ENCODE data around the gene TMSB15C. TPM values are rescaled to one million over a fixed set of nuclear protein-coding genes. Genes with fewer than 3 reads are reported as not detected.

Gene TMSB15C
- total RNA-seq, 1 experiment from 2014 or later: not detected

- H3K9me2 ChIP-seq (ENCODE audit: insufficient read depth): no peaks in the 10 kb centered on the region
- H3K9me3 ChIP-seq (ENCODE audit: control insufficient read depth in 1 of 2, insufficient read depth in 1 of 2, low read depth in 1 of 2, low read length in 2 of 2): no peaks in the 10 kb centered on the region
- H4K20me1 ChIP-seq (ENCODE audit: insufficient read depth): no peaks in the 10 kb centered on the region
- intact Hi-C loops (cut with micrococcal nuclease): loop anchor here (1.0 kb wide), 1 partner anchor 37 kb away; no protein-coding TSS in a partner anchor
- ATAC-seq (no peak), DNase-seq (ENCODE audit: low read depth, low spot score) (no peak)
- H3K4me1 ChIP-seq (ENCODE audit: control insufficient read depth in 1 of 2, insufficient read depth in 2 of 2, low read length in 2 of 2): no peaks in the 10 kb centered on the region
- no peak overlapping the region for H3K4me3 ChIP-seq (replicated peaks in 1 of 2; ENCODE audit: low read depth in 1 of 2, low read length in 2 of 2)
- ChIA-PET POLR2A (no interaction called here), RAD21 (ENCODE audit: low non-redundant PET in 1 of 2, low total read pairs in 2 of 2, uncharacterized antibody in 2 of 2, unreplicated experiment in 2 of 2) (no interaction called here), CTCF (interaction anchor here (1.4 kb wide), 1 partner anchor 172 kb away, joined by 3 read pairs; no protein-coding TSS in a partner anchor)
- H3K27ac ChIP-seq (ENCODE audit: low read depth, low read length): no peak overlapping the region
- H2AFZ ChIP-seq (ENCODE audit: low read depth, low read length, poor library complexity, severe bottlenecking): no peak overlapping the region
- no peaks in the 10 kb centered on the region for H3K36me3 ChIP-seq (ENCODE audit: control insufficient read depth in 1 of 2, insufficient read depth in 2 of 2, low read length in 2 of 2)
- H3K27me3 ChIP-seq (ENCODE audit: insufficient read depth, low read length): peaks cover 11% of the 10 kb centered on the region; the same call in 1 of the 2 replicates
- no peak overlapping the region for H3K9ac ChIP-seq (ENCODE audit: low read length)
- no peak for TF ChIP-seq ZFX (IDR thresholded peaks at IDR 0.05)
- no peak for TF ChIP-seq MAX (IDR thresholded peaks at IDR 0.05)
- no TSS peak for BruUV-seq (replicated peaks)
- no peak overlapping the region for H3K4me2 ChIP-seq (ENCODE audit: low read length)
- H3K79me2 ChIP-seq (ENCODE audit: insufficient read depth, low read length): no peaks in the 10 kb centered on the region
Measured at GRCh38 chrX:104098919-104099318, 22.9 kb upstream of the TMSB15C start.

- ChIA-PET RAD21 (ENCODE audit: low non-redundant PET in 1 of 2, low total read pairs in 2 of 2, uncharacterized antibody in 2 of 2, unreplicated experiment in 2 of 2) (no interaction called here), CTCF (no interaction called here), POLR2A (no interaction called here)
- Histone ChIP-seq H3K79me2 (ENCODE audit: insufficient read depth, low read length) (no peaks in the 10 kb centered on the region), H3K4me2 (ENCODE audit: low read length) (no peak overlapping the region), H2AFZ (ENCODE audit: low read depth, low read length, poor library complexity, severe bottlenecking) (no peak overlapping the region), H4K20me1 (ENCODE audit: insufficient read depth) (no peaks in the 10 kb centered on the region), H3K4me1 (ENCODE audit: control insufficient read depth in 1 of 2, insufficient read depth in 2 of 2, low read length in 2 of 2) (no peaks in the 10 kb centered on the region), H3K27me3 (ENCODE audit: insufficient read depth, low read length) (peaks cover 11% of the 10 kb centered on the region; the same call in 1 of the 2 replicates), H3K27ac (ENCODE audit: low read depth, low read length) (no peak overlapping the region), H3K9me2 (ENCODE audit: insufficient read depth) (no peaks in the 10 kb centered on the region), H3K4me3 (replicated peaks in 1 of 2; ENCODE audit: low read depth in 1 of 2, low read length in 2 of 2) (no peak overlapping the region), H3K9ac (ENCODE audit: low read length) (no peak overlapping the region), H3K9me3 (ENCODE audit: control insufficient read depth in 1 of 2, insufficient read depth in 1 of 2, low read depth in 1 of 2, low read length in 2 of 2) (no peaks in the 10 kb centered on the region), H3K36me3 (ENCODE audit: control insufficient read depth in 1 of 2, insufficient read depth in 2 of 2, low read length in 2 of 2) (no peaks in the 10 kb centered on the region)
- BruUV-seq (replicated peaks): no TSS peak
- peak; percentile 60 for DNase-seq (ENCODE audit: low read depth, low spot score)
- ATAC-seq: peak; percentile 77
- intact Hi-C loops (cut with micrococcal nuclease): loop anchor here (1.0 kb wide), 1 partner anchor 38 kb away; no protein-coding TSS in a partner anchor
- TF ChIP-seq CTCF (IDR thresholded peaks at IDR 0.05 in 2 of 3, conservative IDR thresholded peaks at IDR 0.05 in 1 of 3; ENCODE audit: borderline replicate concordance in 1 of 3, insufficient read depth in 1 of 3, low read depth in 2 of 3, low read length in 2 of 3): peak; percentile 37 to 51 (median 48); a peak in 5 of 6 replicates
- no peak for TF ChIP-seq ATF3 (IDR thresholded peaks at IDR 0.05)
- no peak for TF ChIP-seq CBX3 (IDR thresholded peaks at IDR 0.05; ENCODE audit: low read depth)
- no peak for TF ChIP-seq ZFX (IDR thresholded peaks at IDR 0.05)
- TF ChIP-seq REST (IDR thresholded peaks at IDR 0.05; ENCODE audit: low read depth): no peak
- TF ChIP-seq SIN3A (IDR thresholded peaks at IDR 0.05; ENCODE audit: low read depth): no peak
- TF ChIP-seq EZH2 (IDR thresholded peaks at IDR 0.05): no peak
- TF ChIP-seq EZH2phosphoT487 (IDR thresholded peaks at IDR 0.05; ENCODE audit: borderline replicate concordance): no peak
- peak; percentile 53 for TF ChIP-seq RAD21 (IDR thresholded peaks at IDR 0.05; ENCODE audit: low read depth)
- no peak for TF ChIP-seq MAX (IDR thresholded peaks at IDR 0.05)
- no peak for TF ChIP-seq ELF1 (IDR thresholded peaks at IDR 0.05; ENCODE audit: borderline replicate concordance, low read depth)
- no peak for TF ChIP-seq CEBPB (IDR thresholded peaks at IDR 0.05; ENCODE audit: low read depth)
- TF ChIP-seq POLR2AphosphoS5 (IDR thresholded peaks at IDR 0.05; ENCODE audit: low read depth, low read length): no peak
- TF ChIP-seq ZNF274 (IDR thresholded peaks at IDR 0.05; ENCODE audit: low read depth, low read length): no peak
Measured at GRCh38 chrX:104098151-104098808, 22.2 kb upstream of the TMSB15C start.

Measured in HCT116 (cell line).